ENCODE data around the gene ETFBKMT. TPM values are rescaled to one million over a fixed set of nuclear protein-coding genes. Genes with fewer than 3 reads are reported as not detected.
"Not testable (repeated sequence)": the region's sequence is repeated elsewhere in the genome, so short reads cannot be mapped to it uniquely, and the experiment has no call there.

The ETFBKMT gene
- total RNA-seq, 1 donor = 2.6 TPM

GRCh38 chr12:31664038-31664437 is 4.5 kb downstream of the ETFBKMT start:
- no peak overlapping the region for H3K4me3 ChIP-seq (ENCODE audit: low read depth, low read length)
- TF ChIP-seq CTCF (IDR thresholded peaks at IDR 0.05; ENCODE audit: insufficient read depth, low read depth, low read length) = no peak
- DNase-seq (ENCODE audit: low read depth) = no peak

GRCh38 chr12:31669020-31669419 is 9.5 kb downstream of the ETFBKMT start:
- no peak overlapping the region for H3K4me3 ChIP-seq (ENCODE audit: low read depth, low read length)
- TF ChIP-seq CTCF (IDR thresholded peaks at IDR 0.05; ENCODE audit: insufficient read depth, low read depth, low read length) = no peak
- DNase-seq (ENCODE audit: low read depth) = no peak

- not testable (repeated sequence) for DNase-seq (ENCODE audit: low read depth); H3K4me3 ChIP-seq (ENCODE audit: low read depth, low read length)
Observed at GRCh38 chr12:31669582-31669981, 10.1 kb downstream of the ETFBKMT start.

- H3K4me3 ChIP-seq (ENCODE audit: low read depth, low read length) = no peak overlapping the region
- DNase-seq (ENCODE audit: low read depth) = no peak
- TF ChIP-seq CTCF (IDR thresholded peaks at IDR 0.05; ENCODE audit: insufficient read depth, low read depth, low read length) = no peak
Observed at GRCh38 chr12:31672521-31672920, 13.0 kb downstream of the ETFBKMT start.

- peak; percentile 83 for TF ChIP-seq CTCF (IDR thresholded peaks at IDR 0.05; ENCODE audit: insufficient read depth, low read depth, low read length)
- H3K4me3 ChIP-seq (ENCODE audit: low read depth, low read length) = no peak overlapping the region
- peak; percentile 87 for DNase-seq (ENCODE audit: low read depth)
Observed at GRCh38 chr12:31682136-31682962, 22.9 kb downstream of the ETFBKMT start.

- no peak overlapping the region for H3K4me3 ChIP-seq (ENCODE audit: low read depth, low read length)
- TF ChIP-seq CTCF (IDR thresholded peaks at IDR 0.05; ENCODE audit: insufficient read depth, low read depth, low read length) = no peak
- no peak for DNase-seq (ENCODE audit: low read depth)
Observed at GRCh38 chr12:31685801-31686200, 26.3 kb downstream of the ETFBKMT start.

GRCh38 chr12:31687101-31687527 is 27.6 kb downstream of the ETFBKMT start:
- no peak overlapping the region for H3K4me3 ChIP-seq (ENCODE audit: low read depth, low read length)
- TF ChIP-seq CTCF (IDR thresholded peaks at IDR 0.05; ENCODE audit: insufficient read depth, low read depth, low read length) = no peak
- no peak for DNase-seq (ENCODE audit: low read depth)

GRCh38 chr12:31689921-31690320 is 30.4 kb downstream of the ETFBKMT start:
- not testable (repeated sequence) for DNase-seq (ENCODE audit: low read depth); H3K4me3 ChIP-seq (ENCODE audit: low read depth, low read length)

Data from fibroblast of villous mesenchyme (primary cell).